HL-60 (cell line): ENCODE measurements around the gene TTC4.

Source experiments
- POLR2AphosphoS5 ChIP-seq: IDR thresholded peaks from 2 replicates; pipeline ENCODE4 v1.6.1; 2012; ENCODE audit warnings: low read depth
- TF ChIP-seq, protein P1 (sequence below): IDR thresholded peaks from one replicate; pipeline ENCODE4 v1.5.1; 2011; ENCODE audit warnings: low read length, control low read depth, inconsistent platforms; ENCODE audit not compliant: insufficient read depth
- TF ChIP-seq, protein P2 (sequence below): IDR thresholded peaks from 2 replicates; pipeline ENCODE4 v1.6.1; 2012; ENCODE audit warnings: low read depth; ENCODE audit not compliant: insufficient replicate concordance

DNA sequence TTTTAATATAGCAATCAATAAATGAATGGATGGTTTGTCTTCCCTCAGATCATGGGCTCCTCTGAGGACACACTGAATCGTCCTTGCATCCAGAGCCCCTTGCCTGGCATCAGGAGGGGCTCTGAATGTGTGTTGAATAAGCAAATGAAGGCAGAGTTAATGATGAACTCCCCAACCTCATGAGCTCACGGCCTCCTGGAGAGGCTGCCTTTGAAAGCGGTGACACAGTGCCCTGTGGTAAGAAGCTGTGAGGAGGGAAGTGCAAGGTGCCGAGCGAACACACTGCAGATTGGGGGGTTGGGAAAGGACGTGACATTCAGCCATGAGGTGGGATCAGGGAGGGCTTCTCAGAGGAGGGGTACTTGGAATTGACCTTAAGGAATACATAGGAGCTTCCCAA, 51.9 kb downstream of the TTC4 start:
- TF ChIP-seq, protein P1, sequence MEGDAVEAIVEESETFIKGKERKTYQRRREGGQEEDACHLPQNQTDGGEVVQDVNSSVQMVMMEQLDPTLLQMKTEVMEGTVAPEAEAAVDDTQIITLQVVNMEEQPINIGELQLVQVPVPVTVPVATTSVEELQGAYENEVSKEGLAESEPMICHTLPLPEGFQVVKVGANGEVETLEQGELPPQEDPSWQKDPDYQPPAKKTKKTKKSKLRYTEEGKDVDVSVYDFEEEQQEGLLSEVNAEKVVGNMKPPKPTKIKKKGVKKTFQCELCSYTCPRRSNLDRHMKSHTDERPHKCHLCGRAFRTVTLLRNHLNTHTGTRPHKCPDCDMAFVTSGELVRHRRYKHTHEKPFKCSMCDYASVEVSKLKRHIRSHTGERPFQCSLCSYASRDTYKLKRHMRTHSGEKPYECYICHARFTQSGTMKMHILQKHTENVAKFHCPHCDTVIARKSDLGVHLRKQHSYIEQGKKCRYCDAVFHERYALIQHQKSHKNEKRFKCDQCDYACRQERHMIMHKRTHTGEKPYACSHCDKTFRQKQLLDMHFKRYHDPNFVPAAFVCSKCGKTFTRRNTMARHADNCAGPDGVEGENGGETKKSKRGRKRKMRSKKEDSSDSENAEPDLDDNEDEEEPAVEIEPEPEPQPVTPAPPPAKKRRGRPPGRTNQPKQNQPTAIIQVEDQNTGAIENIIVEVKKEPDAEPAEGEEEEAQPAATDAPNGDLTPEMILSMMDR: no peak
- TF ChIP-seq, protein P2, sequence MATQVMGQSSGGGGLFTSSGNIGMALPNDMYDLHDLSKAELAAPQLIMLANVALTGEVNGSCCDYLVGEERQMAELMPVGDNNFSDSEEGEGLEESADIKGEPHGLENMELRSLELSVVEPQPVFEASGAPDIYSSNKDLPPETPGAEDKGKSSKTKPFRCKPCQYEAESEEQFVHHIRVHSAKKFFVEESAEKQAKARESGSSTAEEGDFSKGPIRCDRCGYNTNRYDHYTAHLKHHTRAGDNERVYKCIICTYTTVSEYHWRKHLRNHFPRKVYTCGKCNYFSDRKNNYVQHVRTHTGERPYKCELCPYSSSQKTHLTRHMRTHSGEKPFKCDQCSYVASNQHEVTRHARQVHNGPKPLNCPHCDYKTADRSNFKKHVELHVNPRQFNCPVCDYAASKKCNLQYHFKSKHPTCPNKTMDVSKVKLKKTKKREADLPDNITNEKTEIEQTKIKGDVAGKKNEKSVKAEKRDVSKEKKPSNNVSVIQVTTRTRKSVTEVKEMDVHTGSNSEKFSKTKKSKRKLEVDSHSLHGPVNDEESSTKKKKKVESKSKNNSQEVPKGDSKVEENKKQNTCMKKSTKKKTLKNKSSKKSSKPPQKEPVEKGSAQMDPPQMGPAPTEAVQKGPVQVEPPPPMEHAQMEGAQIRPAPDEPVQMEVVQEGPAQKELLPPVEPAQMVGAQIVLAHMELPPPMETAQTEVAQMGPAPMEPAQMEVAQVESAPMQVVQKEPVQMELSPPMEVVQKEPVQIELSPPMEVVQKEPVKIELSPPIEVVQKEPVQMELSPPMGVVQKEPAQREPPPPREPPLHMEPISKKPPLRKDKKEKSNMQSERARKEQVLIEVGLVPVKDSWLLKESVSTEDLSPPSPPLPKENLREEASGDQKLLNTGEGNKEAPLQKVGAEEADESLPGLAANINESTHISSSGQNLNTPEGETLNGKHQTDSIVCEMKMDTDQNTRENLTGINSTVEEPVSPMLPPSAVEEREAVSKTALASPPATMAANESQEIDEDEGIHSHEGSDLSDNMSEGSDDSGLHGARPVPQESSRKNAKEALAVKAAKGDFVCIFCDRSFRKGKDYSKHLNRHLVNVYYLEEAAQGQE: no peak
- no peak for TF ChIP-seq POLR2AphosphoS5
